IPS-NIHi7 (cell line): ENCODE results near the gene SLAMF7.
"Not testable (repeated sequence)": the region's sequence is repeated elsewhere in the genome, so short reads cannot be mapped to it uniquely, and the experiment has no call there.

ENCODE experiments used
- DNase-seq: peaks from one replicate; pipeline ENCODE4 v3.0.0; 2012; ENCODE audit warnings: mixed read lengths; ENCODE audit errors: extremely low spot score

The SLAMF7 gene

GRCh38 chr1:160739098-160739511 lies at the start of gene SLAMF7:
SLAMF7 (plus strand) TSS chr1:160739247; CDS start chr1:160739302, 55 bp downstream.
- DNase-seq, result no peak

GRCh38 chr1:160692390-160692789 lies 46.7 kb upstream of the SLAMF7 start:
- DNase-seq, result not testable (repeated sequence)

- no peak for DNase-seq
Observed at GRCh38 chr1:160702100-160702499, 36.9 kb upstream of the SLAMF7 start.

- DNase-seq, result no peak
Observed at GRCh38 chr1:160704250-160704649, 34.8 kb upstream of the SLAMF7 start.

- DNase-seq, result not testable (repeated sequence)
Observed at GRCh38 chr1:160705212-160705621, 33.8 kb upstream of the SLAMF7 start.

- no peak for DNase-seq
Observed at GRCh38 chr1:160705742-160706141, 33.3 kb upstream of the SLAMF7 start.

GRCh38 chr1:160706526-160707235 lies 32.4 kb upstream of the SLAMF7 start:
- DNase-seq, result no peak

GRCh38 chr1:160707236-160708064 lies 31.6 kb upstream of the SLAMF7 start:
- no peak for DNase-seq

- no peak for DNase-seq
Observed at GRCh38 chr1:160708118-160708517, 30.9 kb upstream of the SLAMF7 start.

- no peak for DNase-seq
Observed at GRCh38 chr1:160708801-160709200, 30.2 kb upstream of the SLAMF7 start.

- DNase-seq, result no peak
Observed at GRCh38 chr1:160709715-160710114, 29.3 kb upstream of the SLAMF7 start.

- DNase-seq, result no peak
Observed at GRCh38 chr1:160710517-160711252, 28.4 kb upstream of the SLAMF7 start.

- no peak for DNase-seq
Observed at GRCh38 chr1:160711276-160711601, 27.8 kb upstream of the SLAMF7 start.

- no peak for DNase-seq
Observed at GRCh38 chr1:160711602-160712311, 27.3 kb upstream of the SLAMF7 start, which contains the start of gene CD48. CD48 (minus strand) TSS chr1:160711822; CDS start chr1:160711763, 59 bp downstream.

- not testable (repeated sequence) for DNase-seq
Observed at GRCh38 chr1:160712525-160713080, 26.4 kb upstream of the SLAMF7 start.

GRCh38 chr1:160713161-160713560 lies 25.9 kb upstream of the SLAMF7 start:
- DNase-seq, result no peak

- DNase-seq, result not testable (repeated sequence)
Observed at GRCh38 chr1:160714034-160714648, 24.9 kb upstream of the SLAMF7 start.

- DNase-seq, result no peak
Observed at GRCh38 chr1:160716013-160716412, 23.0 kb upstream of the SLAMF7 start.

- no peak for DNase-seq
Observed at GRCh38 chr1:160717306-160717705, 21.7 kb upstream of the SLAMF7 start.

- no peak for DNase-seq
Observed at GRCh38 chr1:160718210-160718609, 20.8 kb upstream of the SLAMF7 start.
